DMS153 (cell line): ENCODE measurements around the gene MPEG1.

ENCODE experiments used
- DNase-seq: peaks from one replicate; lab custom pipeline; 2025; lab: John Stamatoyannopoulos, UW

MPEG1 gene

GRCh38 chr11:59212744-59213631 is at the start of gene MPEG1:
Gene MPEG1 (minus strand): TSS chr11:59212927. CDS start chr11:59212865, 62 bp downstream.
- no peak for DNase-seq

- peak; percentile 25 for DNase-seq
These were observed 49.6 kb upstream of the MPEG1 start for GRCh38 chr11:59262177-59262818.

- peak; percentile 96 for DNase-seq
These were observed 48.4 kb upstream of the MPEG1 start for GRCh38 chr11:59261150-59261549.

GRCh38 chr11:59259867-59260475 is 47.2 kb upstream of the MPEG1 start:
- no peak for DNase-seq

- DNase-seq, result no peak
These were observed 46.3 kb upstream of the MPEG1 start for GRCh38 chr11:59259047-59259446.

- no peak for DNase-seq
These were observed 42.6 kb upstream of the MPEG1 start for GRCh38 chr11:59255281-59255680.

GRCh38 chr11:59254286-59254685 is 41.6 kb upstream of the MPEG1 start:
- no peak for DNase-seq

- DNase-seq, result no peak
These were observed 40.3 kb upstream of the MPEG1 start for GRCh38 chr11:59253001-59253400.

GRCh38 chr11:59249535-59249934 is 36.8 kb upstream of the MPEG1 start:
- no peak for DNase-seq

- DNase-seq, result no peak
These were observed 35.0 kb upstream of the MPEG1 start for GRCh38 chr11:59247531-59248227.

- DNase-seq, result no peak
These were observed 30.9 kb upstream of the MPEG1 start for GRCh38 chr11:59243633-59244032.

- DNase-seq, result no peak
These were observed 27.6 kb upstream of the MPEG1 start for GRCh38 chr11:59240322-59240721.

- no peak for DNase-seq
These were observed 13.7 kb upstream of the MPEG1 start for GRCh38 chr11:59226396-59226795.

GRCh38 chr11:59225017-59225416 is 12.3 kb upstream of the MPEG1 start:
- no peak for DNase-seq

GRCh38 chr11:59224351-59224928 is 11.7 kb upstream of the MPEG1 start:
- no peak for DNase-seq

- DNase-seq, result no peak
These were observed 10.9 kb upstream of the MPEG1 start for GRCh38 chr11:59223611-59224010.

- no peak for DNase-seq
These were observed 10.4 kb upstream of the MPEG1 start for GRCh38 chr11:59223177-59223576.

- DNase-seq, result no peak
These were observed 9.8 kb upstream of the MPEG1 start for GRCh38 chr11:59222464-59223060.

GRCh38 chr11:59221441-59221840 is 8.7 kb upstream of the MPEG1 start:
- no peak for DNase-seq

GRCh38 chr11:59219836-59220235 is 7.1 kb upstream of the MPEG1 start:
- no peak for DNase-seq

GRCh38 chr11:59218893-59219292 is 6.2 kb upstream of the MPEG1 start:
- no peak for DNase-seq

GRCh38 chr11:59218319-59218718 is 5.6 kb upstream of the MPEG1 start:
- no peak for DNase-seq
